NCI-H1105 treated with DMSO at 0.1 percent for 48 hours (cell line): ENCODE results near the gene SSX2IP.
"Not testable (repeated sequence)": the region's sequence is repeated elsewhere in the genome, so short reads cannot be mapped to it uniquely, and the experiment has no call there.

Experiments used
- DNase-seq: peaks from one replicate; lab custom pipeline; 2025; lab: John Stamatoyannopoulos, UW

Gene SSX2IP

GRCh38 chr1:84619383-84620102 lies 70.7 kb downstream of the SSX2IP start:
- peak; percentile 6 for DNase-seq

GRCh38 chr1:84617349-84617748 lies 72.9 kb downstream of the SSX2IP start:
- no peak for DNase-seq

- DNase-seq, result no peak
These were observed 74.5 kb downstream of the SSX2IP start for GRCh38 chr1:84615790-84616189.

- DNase-seq, result no peak
These were observed 76.4 kb downstream of the SSX2IP start for GRCh38 chr1:84613887-84614286.

- no peak for DNase-seq
These were observed 77.2 kb downstream of the SSX2IP start for GRCh38 chr1:84613026-84613425.

GRCh38 chr1:84611796-84612195 lies 78.5 kb downstream of the SSX2IP start:
- no peak for DNase-seq

- DNase-seq, result no peak
These were observed 79.2 kb downstream of the SSX2IP start for GRCh38 chr1:84611091-84611490.

- no peak for DNase-seq
These were observed 83.3 kb downstream of the SSX2IP start for GRCh38 chr1:84606977-84607376.

- no peak for DNase-seq
These were observed 85.1 kb downstream of the SSX2IP start for GRCh38 chr1:84605157-84605556.

- DNase-seq, result no peak
These were observed 86.1 kb downstream of the SSX2IP start for GRCh38 chr1:84603941-84604830.

- DNase-seq, result no peak
These were observed 87.0 kb downstream of the SSX2IP start for GRCh38 chr1:84603223-84603622.

GRCh38 chr1:84600796-84601195 lies 89.5 kb downstream of the SSX2IP start:
- no peak for DNase-seq

- DNase-seq, result no peak
These were observed 91.2 kb downstream of the SSX2IP start for GRCh38 chr1:84598846-84599741.

GRCh38 chr1:84598418-84598817 lies 91.8 kb downstream of the SSX2IP start:
- no peak for DNase-seq

GRCh38 chr1:84597011-84597410 lies 93.2 kb downstream of the SSX2IP start:
- DNase-seq, result no peak

- DNase-seq, result not testable (repeated sequence)
These were observed 95.3 kb downstream of the SSX2IP start for GRCh38 chr1:84594959-84595358.
